Lower leg skin (tissue), 3 donors: ENCODE measurements around the gene RRAD.

Source experiments
- CTCF ChIP-seq, 3 donors: fragments of 450-650 bp; IDR thresholded peaks; one replicate each; pipeline ENCODE4 v1.5.1; 2016; ENCODE audit warnings: antibody characterized with exemption in 3 of 3, mild to moderate bottlenecking in 3 of 3, moderate library complexity in 2 of 3
- POLR2A ChIP-seq, 2 donors: fragments of 450-650 bp; IDR thresholded peaks; one replicate each; pipeline ENCODE4 v1.6.1; 2016 to 2017; ENCODE audit warnings: antibody characterized with exemption in 2 of 2, mild to moderate bottlenecking in 1 of 2, moderate library complexity in 1 of 2

DNA sequence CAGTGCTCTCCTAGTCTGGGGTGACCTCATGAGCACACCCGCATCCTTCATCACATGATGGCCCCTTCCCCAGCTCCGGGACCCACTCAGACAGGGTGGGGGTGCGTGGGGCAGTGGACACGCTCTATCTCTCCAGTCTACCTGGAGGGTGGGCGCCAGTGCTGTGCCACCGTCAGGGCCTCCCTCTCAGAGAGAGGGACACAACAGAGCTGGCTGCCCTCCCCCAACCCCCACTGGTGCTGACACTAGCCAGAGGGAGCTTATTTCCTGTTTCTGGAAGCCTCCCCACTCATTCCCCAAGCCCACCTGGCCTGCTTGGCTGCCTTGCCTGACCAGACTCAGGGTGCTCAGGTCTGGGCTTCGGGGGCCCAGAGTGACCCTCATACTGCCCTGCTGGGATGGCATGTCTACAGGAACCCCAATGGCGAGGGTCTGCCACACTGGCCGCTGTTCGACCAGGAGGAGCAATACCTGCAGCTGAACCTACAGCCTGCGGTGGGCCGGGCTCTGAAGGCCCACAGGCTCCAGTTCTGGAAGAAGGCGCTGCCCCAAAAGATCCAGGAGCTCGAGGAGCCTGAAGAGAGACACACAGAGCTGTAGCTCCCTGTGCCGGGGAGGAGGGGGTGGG lies 18.2 kb upstream of the RRAD start:
- TF ChIP-seq CTCF (IDR thresholded peaks at IDR 0.05) (no peak), POLR2A (IDR thresholded peaks at IDR 0.05) (no peak)
